GM10847 (cell line): Measurements from ENCODE around the gene ETV6.

Experiments used
- POLR2A ChIP-seq: IDR thresholded peaks from 2 replicates; pipeline ENCODE4 v1.6.1; 2011; ENCODE audit not compliant: insufficient read length; ENCODE audit errors: extremely low read depth

The ETV6 gene

DNA sequence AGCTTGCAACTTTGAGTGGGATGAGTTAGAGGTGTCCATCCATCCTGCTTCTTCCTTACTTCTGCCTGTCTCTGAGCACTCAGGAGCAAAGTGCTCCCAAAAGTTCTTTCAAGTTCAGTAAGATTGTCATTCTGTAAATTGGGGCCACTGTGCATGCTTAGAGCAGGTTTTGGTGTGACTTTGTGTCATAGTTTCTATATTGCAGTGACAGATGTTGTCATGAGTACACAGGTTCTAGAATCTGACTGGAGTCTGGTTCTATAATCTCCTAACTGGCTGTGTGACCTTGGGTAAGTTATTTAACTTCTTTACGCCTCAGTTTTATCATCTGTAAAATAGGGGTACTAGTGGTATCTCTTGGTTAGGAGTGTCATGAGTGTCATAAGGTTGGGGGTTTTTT lies 218.6 kb downstream of the ETV6 start:
- TF ChIP-seq POLR2A, result no peak

DNA sequence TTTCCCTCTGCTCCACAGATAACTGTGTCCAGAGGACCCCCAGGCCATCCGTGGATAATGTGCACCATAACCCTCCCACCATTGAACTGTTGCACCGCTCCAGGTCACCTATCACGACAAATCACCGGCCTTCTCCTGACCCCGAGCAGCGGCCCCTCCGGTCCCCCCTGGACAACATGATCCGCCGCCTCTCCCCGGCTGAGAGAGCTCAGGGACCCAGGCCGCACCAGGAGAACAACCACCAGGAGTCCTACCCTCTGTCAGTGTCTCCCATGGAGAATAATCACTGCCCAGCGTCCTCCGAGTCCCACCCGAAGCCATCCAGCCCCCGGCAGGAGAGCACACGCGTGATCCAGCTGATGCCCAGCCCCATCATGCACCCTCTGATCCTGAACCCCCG lies 219.9 kb downstream of the ETV6 start:
- TF ChIP-seq POLR2A, result no peak

DNA sequence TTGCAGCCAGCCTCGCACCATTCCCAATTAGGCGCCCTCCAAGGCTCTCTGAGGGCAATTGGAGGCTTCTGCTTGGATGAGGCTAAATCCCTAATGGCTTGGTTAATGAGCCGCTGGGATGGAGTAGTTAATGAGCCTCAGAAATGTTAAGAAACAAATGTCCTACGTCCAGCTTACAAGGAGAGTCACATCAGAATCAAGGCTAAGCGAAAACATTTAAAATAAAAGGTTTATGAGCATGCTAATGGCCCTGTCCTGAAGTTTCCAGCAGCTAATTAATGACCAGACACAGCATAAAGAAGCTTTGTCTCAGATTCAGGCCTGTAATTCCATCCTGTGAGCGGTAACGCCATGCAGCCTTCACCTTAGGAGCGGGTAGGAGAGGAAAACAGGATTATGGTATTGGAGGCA lies 220.6 kb downstream of the ETV6 start:
- no peak for TF ChIP-seq POLR2A

DNA sequence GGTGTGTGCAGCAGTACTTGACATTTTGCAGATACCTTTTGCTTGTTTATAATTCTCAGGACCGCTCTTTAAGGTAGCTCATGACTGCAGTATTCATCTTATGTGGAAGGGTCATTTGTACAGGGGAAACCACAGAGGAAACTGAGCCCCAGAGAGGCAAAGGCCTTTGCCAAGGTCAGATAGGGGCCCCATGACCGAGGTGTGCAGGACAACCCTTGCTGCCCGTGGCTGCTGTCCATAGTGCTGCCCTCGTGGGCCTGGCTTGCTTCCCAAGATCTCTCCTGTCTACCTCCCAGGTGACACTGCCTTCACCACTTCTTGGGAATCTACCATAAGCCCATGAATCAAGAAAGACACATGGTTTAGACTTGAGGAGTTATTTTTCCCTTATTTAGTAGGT lies 222.6 kb downstream of the ETV6 start:
- no peak for TF ChIP-seq POLR2A

DNA sequence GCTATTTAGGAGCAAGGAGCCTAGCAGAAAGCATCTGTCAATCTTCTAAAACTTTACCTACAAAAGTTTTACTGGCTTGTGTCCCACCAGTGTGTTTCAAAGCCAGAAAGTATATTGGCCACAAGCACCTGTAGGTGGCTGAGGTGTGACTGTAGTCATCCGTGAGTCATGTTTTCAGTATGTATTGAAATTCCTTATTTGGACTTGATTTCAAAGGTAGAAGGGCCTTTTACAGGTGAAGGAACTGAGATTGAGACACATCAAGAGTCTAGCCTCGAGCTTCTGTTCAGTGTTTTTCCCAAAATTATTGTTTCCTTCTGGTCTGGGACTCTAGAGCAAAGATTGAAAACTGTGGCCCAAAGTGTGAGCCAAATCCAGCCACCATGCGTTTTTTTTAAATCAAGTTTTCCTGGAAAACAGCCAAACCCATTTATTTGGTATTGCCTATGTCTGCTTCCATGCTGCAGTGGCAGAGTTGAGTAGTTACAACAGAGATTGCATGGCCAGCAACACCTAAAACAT lies 226.0 kb downstream of the ETV6 start:
- no peak for TF ChIP-seq POLR2A

DNA sequence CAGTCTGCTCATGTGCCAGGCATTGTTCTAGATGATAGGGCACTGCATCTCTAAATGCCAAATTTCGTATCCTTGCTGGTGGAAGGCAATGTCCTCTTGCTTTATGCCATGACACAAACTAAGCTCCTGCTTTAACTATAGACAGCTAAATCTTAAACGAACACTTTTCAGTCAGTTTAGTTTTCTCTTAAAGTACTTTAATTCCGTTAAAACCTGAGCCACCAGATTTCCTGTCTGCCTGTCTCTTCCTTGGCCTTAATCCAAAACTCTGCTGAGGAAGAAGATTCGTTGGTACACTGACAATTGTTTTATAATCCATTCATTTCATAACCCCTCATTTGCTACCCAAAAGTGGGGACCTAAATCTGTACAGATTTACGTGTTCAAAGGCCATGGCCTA lies 226.8 kb downstream of the ETV6 start:
- TF ChIP-seq POLR2A, result no peak

DNA sequence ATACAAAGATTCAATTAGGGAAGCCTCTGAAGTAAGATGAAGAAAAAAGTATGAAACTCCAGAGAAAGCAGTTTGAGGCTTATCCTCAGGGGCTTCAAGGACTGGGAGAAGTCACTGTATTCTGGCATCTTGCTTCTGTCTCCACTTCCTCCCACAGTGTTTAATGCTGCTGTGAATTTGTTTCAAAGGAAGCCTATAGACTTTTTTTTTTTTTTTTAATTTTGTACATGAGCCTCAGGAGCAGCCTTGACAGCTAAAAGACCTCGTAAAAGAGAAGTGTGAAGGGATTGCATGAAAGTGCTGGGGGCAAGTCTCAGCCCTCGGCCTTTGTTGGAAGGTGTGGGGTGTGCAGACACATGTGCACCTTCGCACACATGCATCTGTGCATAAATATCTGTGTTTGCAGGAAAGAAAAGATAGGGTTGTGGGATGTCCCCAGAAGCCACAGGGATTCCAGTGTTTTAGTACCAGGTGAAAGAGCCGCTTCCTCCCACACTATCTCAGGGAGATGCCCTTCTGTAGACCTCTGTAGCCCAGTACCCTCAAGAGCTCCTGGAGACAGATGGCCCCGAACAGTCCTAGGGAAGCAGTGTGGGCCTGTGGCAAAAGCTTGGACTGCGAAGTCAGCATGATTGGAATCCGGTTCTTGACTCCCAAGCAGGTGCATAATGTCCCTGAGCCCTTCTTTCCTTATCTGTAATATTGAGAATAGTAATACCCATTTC lies 227.8 kb downstream of the ETV6 start:
- TF ChIP-seq POLR2A, result no peak

DNA sequence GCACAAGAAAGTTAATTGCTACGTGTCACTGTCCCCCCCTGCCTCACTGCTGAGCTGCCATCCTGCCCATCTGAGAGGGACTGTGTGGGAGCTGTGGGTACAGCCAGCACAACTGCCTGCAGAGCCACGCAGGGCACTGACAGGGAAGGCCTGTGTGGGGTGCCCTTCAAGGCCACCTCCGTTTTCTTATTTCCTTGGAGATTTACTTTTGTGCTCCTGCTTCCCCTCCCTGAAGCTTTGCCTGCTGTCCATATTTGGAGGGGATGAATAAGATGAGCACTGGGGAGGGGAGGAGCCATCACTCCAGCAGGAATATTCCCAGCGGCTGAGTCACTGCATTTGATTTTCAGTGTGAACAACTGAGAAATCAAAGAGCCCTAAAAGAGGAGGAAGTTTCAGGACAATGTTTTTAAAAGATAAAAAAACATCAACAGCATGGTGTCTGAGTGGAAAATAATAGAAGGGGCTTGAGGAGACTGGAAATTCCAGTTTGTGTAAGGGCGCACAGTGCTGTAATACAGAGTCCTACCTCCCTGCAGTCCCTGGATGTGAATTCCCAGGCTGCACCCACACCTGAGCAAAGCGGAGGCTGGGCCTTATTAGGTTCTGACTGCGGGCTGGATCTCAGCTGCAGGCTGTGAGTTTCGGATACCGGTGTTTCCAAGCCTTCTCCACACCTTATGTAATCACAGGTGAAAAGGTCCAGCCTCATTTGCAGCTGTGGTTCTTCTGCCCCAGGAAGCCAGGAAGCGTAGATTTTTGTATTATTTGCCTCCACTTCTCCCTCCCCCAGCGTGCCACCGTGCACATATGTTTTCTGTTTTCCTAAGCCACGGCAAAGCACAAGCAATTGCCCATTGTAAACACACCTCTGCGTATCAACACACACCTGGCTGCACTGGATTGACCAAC lies 228.7 kb downstream of the ETV6 start:
- TF ChIP-seq POLR2A, result no peak

DNA sequence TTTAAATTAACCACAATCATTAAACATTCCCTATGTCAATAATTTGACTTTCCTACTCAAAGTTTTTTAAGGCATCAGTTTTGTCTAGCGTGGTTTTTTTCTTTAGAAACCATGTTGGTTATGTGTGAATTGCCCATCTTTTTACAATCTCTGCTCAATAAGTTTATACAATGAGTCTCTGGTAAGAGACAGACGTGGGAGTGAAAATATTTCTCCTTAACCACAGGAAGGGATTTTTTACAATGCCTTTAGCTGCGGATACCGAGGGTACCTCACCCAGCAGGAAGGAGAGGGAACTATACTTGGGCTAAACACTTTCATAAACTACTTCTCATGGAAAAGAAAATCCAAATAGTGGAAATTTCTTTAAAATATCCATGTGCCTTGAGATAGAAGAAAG lies 229.8 kb downstream of the ETV6 start:
- no peak for TF ChIP-seq POLR2A

DNA sequence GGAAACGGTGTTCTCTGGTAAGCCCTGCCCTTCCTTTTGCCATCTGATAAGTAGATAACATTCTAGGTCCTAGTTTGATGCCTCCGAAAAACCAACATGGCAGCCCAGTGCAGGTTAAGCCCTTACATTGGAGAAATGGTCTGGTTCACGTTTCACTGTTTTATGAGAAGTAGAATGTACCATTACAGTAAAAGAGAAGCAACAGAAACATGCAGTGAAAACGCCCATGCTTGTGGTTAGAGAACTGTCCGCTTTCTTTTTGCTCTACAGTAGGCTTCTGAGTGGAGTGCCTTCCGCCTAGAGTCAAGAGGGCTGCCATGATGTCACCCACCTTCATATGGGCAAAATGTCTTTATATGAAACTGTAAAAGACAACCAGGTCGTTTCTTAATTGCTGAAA lies 230.9 kb downstream of the ETV6 start:
- no peak for TF ChIP-seq POLR2A

DNA sequence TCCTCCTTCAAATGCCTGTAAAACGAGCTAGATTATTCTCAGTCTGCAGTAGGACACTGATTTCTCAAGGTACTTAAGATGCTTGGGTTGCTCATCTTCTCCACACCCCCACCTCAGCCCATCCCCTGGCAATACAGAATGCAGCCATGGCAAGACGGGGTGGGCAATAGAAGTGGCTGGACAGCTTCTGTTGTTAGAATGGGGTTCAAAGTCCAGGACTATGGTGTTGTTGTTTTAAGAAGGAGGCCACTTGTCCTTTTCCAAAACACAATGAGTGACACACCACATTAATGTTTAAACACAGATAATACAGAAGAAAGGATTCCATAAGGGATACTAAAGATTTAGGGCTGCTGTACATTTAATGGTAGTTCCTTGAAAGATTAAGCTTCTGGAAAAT lies 232.4 kb downstream of the ETV6 start:
- TF ChIP-seq POLR2A, result no peak

DNA sequence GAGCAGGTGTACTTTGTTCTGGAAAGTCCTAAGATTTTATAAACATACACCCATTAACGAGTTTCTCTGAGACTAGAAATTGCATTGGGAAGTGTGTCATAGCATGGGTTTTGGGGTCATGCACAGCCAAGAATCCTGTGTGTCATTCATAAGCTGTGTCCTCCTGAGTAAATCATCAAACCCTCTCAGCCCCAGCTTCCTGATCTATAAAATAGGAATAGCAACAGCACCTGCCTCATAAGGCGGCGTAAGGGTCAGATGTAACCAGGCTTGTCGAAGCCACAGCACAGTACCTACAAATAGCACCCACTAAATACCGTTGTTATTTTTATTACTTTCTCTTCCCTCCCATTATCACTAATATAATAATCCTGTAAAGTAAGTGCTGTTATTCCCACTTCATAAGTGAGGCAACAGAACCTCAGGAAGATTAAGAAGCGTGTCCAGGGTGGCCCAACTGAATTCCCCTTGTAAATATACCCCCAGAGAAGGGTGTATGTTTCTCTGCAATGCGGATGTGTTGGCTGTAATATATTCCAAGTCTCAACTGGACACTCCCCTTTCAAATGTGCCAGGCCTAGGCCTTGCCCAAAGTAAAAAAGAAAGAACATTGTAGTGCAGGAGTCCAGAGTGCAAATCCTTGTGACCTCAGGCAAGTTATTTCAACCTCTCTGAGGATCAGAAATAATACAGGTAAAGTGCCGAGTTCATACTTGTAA lies 233.0 kb downstream of the ETV6 start:
- TF ChIP-seq POLR2A, result no peak

DNA sequence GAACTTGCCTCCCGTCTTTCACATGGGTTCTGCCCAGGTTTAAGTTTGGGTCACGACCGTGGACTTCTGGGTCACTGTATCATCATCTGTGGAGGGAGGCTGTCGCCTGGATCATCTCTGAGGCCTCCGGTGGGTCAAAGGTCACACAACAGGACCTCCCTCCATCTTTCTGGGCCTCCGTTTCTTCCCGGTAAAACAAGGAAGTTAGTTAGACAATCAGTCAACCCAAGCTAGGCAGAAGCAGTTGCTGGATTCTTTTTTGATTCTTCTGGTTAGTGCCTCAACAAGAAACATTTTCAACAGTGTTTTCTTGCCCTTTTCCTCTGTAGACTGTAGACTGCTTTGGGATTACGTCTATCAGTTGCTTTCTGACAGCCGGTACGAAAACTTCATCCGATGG lies 234.6 kb downstream of the ETV6 start:
- TF ChIP-seq POLR2A, result no peak

DNA sequence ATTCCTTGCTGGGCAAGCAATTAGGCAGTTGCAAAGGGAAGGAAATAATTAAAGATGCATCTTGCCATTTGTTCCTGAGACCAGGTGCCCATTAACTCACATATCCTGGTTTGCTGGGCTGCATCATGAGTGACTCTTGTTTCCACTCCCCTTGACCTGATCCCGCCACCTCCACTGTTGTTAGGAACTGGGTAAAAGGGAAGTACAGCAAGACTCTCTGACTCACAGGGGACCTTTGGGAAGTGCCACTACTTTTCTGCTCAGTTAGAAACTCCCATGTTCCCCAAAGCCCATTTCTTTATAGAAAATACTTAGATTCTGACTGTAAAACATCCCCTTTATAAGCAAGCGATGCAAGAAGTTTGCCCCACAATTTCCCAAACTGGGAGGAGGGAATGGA lies 235.2 kb downstream of the ETV6 start:
- no peak for TF ChIP-seq POLR2A

DNA sequence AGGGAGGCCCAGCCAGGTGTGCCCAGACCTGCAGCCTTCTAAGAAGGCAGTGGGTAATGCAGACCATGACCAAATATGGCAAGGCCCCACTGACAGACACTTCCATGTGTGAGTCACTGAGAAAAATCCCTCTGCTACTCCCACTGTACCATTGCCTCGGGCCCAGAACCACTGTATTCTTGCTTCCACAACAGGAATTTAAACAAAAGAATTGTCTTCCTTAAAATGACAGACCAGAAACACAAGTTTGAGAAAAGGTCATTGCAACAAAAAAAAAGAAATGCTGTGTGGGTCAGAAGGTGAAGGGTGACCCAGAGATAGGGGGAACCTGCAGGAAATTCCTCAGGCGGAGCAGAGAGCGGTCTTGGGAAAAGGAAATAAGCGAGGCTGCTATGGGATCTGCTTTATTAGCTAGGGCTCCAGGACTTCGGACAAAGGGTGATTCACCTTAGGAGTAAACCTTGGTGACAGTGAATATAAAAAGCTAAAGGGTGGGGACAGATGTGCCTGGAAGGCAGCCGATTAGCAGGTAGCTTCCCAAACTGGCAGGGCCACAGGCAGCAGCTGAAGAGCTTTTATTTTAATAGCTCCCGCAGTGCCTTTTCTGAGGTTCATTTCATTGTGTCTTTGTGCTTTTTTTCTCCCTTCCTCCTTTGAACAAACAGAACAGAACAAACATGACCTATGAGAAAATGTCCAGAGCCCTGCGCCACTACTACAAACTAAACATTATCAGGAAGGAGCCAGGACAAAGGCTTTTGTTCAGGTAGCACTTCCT lies 236.0 kb downstream of the ETV6 start:
- TF ChIP-seq POLR2A, result no peak
